Lower lobe of right lung (tissue), 2 donors: ENCODE measurements around the gene C1orf21. TPM values are rescaled to one million over a fixed set of nuclear protein-coding genes. Genes with fewer than 3 reads are reported as not detected.
A peak's percentile ranks its signal among the peaks of the same experiment; 100 is the strongest.

ENCODE experiments used
- ATAC-seq, 2 donors: fragments of 200-7000 bp; cut with Tn5 transposase; one replicate each; pipeline ENCODE4 v1.9.1; 2020 to 2022; ENCODE audit warnings: mild to moderate bottlenecking in 2 of 2, moderate library complexity in 2 of 2
- DNase-seq: peaks from one replicate; pipeline ENCODE4 v3.0.0-alpha.2; 2020
- H3K27ac ChIP-seq: fragments of 200-600 bp; one replicate; pipeline ENCODE4 v1.8.0; 2022
- H3K27me3 ChIP-seq: fragments of 200-600 bp; one replicate; pipeline ENCODE4 v1.8.0; 2022; ENCODE audit warnings: low read depth
- H3K36me3 ChIP-seq: fragments of 200-600 bp; one replicate; pipeline ENCODE4 v1.8.0; 2022; ENCODE audit warnings: mild to moderate bottlenecking
- H3K4me1 ChIP-seq: fragments of 200-600 bp; one replicate; pipeline ENCODE4 v1.8.0; 2022
- H3K4me3 ChIP-seq: fragments of 200-600 bp; one replicate; pipeline ENCODE4 v1.8.0; 2022; ENCODE audit warnings: mild to moderate bottlenecking
- H3K9me3 ChIP-seq: fragments of 200-600 bp; one replicate; pipeline ENCODE4 v1.8.0; 2022
- intact Hi-C: fragments of 100-400 bp; cut with DNase I; formaldehyde crosslinking; loops from one replicate; pipeline ENCODE4 v1.11.0; 2022
- total RNA-seq: library from RNA; stranded (reverse); fragmentation: NEBNext Ultra II Directional; extraction: Animal tissue kit (Norgen Biotek cat#: 25700); gene quantifications from one replicate; pipeline ENCODE4 v1.2.1, GENCODE V29; 2021
- TF ChIP-seq, protein P1 (sequence below): fragments of 200-600 bp; IDR thresholded peaks from one replicate; pipeline ENCODE4 v1.8.0; 2022; ENCODE audit warnings: antibody characterized with exemption, mild to moderate bottlenecking
- donor health status: DM: no; HTN: yes; CAD: no; lungs with severe emphysema.

C1orf21 gene
- total RNA-seq, 1 donor from 2014 or later: 70.8 TPM

DNA sequence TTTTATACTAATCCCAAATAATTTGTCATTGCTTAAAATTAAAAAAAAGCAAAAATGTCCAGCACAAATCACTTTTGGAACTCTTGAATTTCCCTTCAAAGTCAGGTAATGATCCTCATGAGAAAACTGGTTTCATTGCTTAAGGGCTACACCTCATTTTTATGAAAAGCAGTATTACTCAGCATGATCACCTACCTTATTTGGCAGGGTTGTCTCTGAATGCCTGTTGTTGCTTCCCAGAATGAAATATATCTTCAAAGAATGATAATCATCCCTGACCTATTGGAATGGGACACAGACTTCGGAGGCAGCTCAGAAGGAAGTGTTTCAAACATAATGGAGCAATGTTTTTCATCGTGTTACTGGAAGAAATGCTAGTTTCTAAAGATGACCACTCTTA, 29.7 kb downstream of the C1orf21 start:
- DNase-seq (no peak), ATAC-seq (no peak)
- peaks cover 13% of the 10 kb centered on the region for H3K4me1 ChIP-seq
- no peaks in the 10 kb centered on the region for H3K9me3 ChIP-seq
- no peaks in the 10 kb centered on the region for H3K27me3 ChIP-seq
- intact Hi-C loops: no loop called here
- no peak overlapping the region for H3K27ac ChIP-seq
- TF ChIP-seq, protein P1, sequence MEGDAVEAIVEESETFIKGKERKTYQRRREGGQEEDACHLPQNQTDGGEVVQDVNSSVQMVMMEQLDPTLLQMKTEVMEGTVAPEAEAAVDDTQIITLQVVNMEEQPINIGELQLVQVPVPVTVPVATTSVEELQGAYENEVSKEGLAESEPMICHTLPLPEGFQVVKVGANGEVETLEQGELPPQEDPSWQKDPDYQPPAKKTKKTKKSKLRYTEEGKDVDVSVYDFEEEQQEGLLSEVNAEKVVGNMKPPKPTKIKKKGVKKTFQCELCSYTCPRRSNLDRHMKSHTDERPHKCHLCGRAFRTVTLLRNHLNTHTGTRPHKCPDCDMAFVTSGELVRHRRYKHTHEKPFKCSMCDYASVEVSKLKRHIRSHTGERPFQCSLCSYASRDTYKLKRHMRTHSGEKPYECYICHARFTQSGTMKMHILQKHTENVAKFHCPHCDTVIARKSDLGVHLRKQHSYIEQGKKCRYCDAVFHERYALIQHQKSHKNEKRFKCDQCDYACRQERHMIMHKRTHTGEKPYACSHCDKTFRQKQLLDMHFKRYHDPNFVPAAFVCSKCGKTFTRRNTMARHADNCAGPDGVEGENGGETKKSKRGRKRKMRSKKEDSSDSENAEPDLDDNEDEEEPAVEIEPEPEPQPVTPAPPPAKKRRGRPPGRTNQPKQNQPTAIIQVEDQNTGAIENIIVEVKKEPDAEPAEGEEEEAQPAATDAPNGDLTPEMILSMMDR: no peak
- no peaks in the 10 kb centered on the region for H3K36me3 ChIP-seq
- no peak overlapping the region for H3K4me3 ChIP-seq

DNA sequence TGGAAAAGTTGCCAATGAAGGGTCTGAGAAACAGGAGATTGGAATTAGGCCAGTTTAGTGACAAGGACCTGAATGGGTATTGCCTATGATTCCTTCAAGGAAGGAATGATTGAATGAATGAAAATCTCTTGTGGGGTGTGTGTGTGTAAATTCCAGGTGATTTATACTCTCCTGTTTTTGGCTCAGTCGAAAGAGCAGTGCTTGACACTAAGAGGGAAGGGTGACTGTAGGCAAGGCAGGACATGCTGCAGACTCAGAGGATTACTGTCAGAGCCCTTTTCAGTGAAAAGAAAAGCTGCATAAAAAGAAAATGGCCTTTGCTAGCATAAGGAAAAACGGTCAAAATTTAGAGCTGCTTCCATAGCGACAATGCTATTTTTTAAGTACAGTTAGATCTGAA, 30.1 kb downstream of the C1orf21 start:
- intact Hi-C loops: no loop called here
- TF ChIP-seq, protein P1: no peak
- Histone ChIP-seq H3K4me1 (peaks cover 18% of the 10 kb centered on the region), H3K36me3 (no peaks in the 10 kb centered on the region), H3K9me3 (no peaks in the 10 kb centered on the region), H3K27me3 (no peaks in the 10 kb centered on the region), H3K4me3 (no peak overlapping the region), H3K27ac (no peak overlapping the region)
- no peak for DNase-seq
- ATAC-seq: no peak

DNA sequence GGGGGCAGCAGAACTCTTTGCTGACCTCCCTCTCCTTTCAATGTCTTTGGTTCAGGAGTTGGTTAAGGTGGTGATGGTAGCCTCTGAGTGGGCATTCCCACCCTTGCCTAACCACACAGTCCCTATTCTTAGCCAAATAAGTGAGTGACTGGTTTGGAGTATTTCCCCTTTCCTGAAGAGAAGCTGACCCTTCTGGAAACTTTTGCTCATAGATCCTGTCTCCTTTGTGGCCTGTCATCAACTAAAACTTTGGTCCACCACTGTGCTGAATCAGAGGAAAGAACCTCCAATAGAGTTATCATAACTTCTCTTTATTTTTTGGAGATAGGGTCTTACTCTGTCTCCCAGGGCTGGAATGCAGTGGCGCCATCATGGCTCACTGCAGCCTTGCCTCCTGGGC, 31.1 kb downstream of the C1orf21 start:
- no peak for ATAC-seq
- intact Hi-C loops: no loop called here
- H3K4me1 ChIP-seq: peaks cover 26% of the 10 kb centered on the region
- H3K27ac ChIP-seq: no peak overlapping the region
- DNase-seq: no peak
- no peaks in the 10 kb centered on the region for H3K27me3 ChIP-seq
- no peaks in the 10 kb centered on the region for H3K9me3 ChIP-seq
- no peaks in the 10 kb centered on the region for H3K36me3 ChIP-seq
- TF ChIP-seq, protein P1: no peak
- H3K4me3 ChIP-seq: no peak overlapping the region

DNA sequence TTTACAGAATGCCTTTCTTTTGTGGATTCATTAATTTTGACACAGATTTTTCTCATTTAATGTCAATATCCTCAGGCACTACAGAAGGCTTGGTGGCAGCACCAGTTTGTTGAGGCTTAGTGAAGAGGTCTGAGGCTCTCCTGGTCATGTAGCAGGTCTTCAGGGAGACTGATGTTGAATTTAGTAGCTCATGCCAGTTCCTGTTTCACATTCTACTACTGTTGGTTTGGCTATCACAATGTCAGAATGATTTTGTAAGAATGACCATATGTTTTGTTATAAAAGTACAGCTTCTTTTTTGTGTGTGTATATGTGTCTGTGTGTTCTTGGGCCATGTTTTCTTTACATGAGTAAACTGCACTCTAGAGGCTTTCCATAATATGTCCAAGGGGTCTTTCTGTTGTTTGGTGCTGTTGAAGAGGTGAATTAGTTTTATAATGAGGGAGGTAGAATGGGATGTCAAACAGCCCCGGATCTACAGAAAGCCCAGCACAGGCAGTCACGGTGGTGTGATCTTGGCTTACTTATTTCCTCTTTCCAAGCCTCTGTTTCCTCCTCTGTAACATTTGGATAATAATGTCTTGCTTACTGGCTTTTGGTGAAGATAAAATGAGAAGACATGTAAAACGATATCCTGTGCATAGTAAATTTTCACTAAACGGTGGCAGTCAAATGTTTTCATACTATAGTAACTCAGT, 32.0 kb downstream of the C1orf21 start:
- ATAC-seq (no peak), DNase-seq (no peak)
- no peak overlapping the region for H3K4me3 ChIP-seq
- H3K27ac ChIP-seq: no peak overlapping the region
- H3K27me3 ChIP-seq: no peaks in the 10 kb centered on the region
- intact Hi-C loops: no loop called here
- peaks cover 33% of the 10 kb centered on the region for H3K4me1 ChIP-seq
- TF ChIP-seq, protein P1: no peak
- no peaks in the 10 kb centered on the region for H3K36me3 ChIP-seq
- no peaks in the 10 kb centered on the region for H3K9me3 ChIP-seq

DNA sequence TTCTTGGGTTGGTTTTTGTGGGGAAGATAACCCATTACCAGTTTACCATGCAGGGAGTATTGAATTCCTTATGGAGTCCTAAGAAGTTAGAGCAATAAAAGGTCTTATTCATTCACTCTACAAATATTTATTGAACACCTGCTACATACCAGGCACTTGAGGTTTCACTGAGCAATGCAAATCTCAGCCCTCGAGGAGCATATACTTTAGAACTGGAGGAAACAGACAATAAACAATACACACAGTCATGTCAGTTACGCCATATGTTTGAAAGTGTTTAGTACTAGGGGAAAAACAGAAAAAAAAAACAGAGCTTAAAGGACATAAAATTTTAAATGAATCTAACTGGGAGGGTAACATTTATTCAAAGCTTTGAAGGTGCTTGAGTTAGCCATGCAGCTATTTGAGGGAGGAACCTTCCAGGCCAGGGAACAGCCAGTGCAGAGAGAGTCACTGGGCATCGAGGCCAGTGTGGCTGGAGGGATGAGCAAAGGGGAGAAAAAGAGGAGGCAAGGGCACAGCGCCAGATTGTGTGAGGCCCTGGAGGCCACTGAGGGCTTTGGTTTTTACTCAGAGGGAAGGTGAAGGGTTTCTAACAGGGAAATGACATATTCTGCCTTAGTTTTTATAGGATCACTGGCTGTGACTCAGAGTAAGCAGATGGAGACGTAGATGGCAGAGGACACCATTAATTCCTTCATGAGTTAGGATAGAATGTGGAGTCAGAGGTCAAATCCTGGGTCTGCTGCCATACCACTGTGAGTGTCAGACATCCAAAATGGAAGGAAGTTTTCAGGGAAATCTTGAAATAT, 32.7 kb downstream of the C1orf21 start:
- peak in 1 of 2 donors; percentile 14 for ATAC-seq

More for the DNA sequence above, 32.7 kb downstream of the C1orf21 start:
- intact Hi-C loops: no loop called here
- peaks cover 40% of the 10 kb centered on the region for H3K4me1 ChIP-seq
- no peaks in the 10 kb centered on the region for H3K36me3 ChIP-seq
- no peaks in the 10 kb centered on the region for H3K27me3 ChIP-seq
- TF ChIP-seq, protein P1: no peak
- no peak for DNase-seq
- H3K27ac ChIP-seq: no peak overlapping the region
- no peaks in the 10 kb centered on the region for H3K9me3 ChIP-seq
- H3K4me3 ChIP-seq: no peak overlapping the region
